Measurements from ENCODE around the gene NOPCHAP1.

Gene NOPCHAP1

GRCh38 chr12:104991565-104992128 is 5.5 kb downstream of the NOPCHAP1 start:
- Histone ChIP-seq H4K8ac (ENCODE audit: low read depth, low read length) (no peak overlapping the region), H2BK5ac (ENCODE audit: low read length) (no peak overlapping the region), H3K36me3 (replicated peaks in 1 of 2; ENCODE audit: control insufficient read depth in 2 of 2, insufficient read depth in 2 of 2, low read length in 2 of 2) (peaks cover 13 to 91% of the 10 kb centered on the region in 2 donors), H4K91ac (ENCODE audit: low read depth, low read length, poor library complexity) (no peak overlapping the region), H3K9me3 (replicated peaks in 1 of 2; ENCODE audit: control insufficient read depth in 2 of 2, insufficient read depth in 1 of 2, low read depth in 1 of 2, low read length in 2 of 2) (peaks cover 0 to 21% of the 10 kb centered on the region in 2 donors), H2BK12ac (ENCODE audit: low read length) (no peak overlapping the region), H3K27ac (replicated peaks; ENCODE audit: low read length) (no peak overlapping the region), H2BK15ac (ENCODE audit: low read length) (no peak overlapping the region), H3K4ac (ENCODE audit: low read length) (no peak overlapping the region), H2AFZ (ENCODE audit: low read length) (no peak overlapping the region), H3K23ac (ENCODE audit: low read depth, low read length, poor library complexity) (no peak overlapping the region), H2AK5ac (ENCODE audit: low read depth, low read length) (no peak overlapping the region), H2BK120ac (ENCODE audit: low read depth, low read length) (no peak overlapping the region), H3K18ac (ENCODE audit: low read length) (no peak overlapping the region), H3K4me2 (ENCODE audit: insufficient read depth, low read length, poor library complexity, severe bottlenecking) (no peak overlapping the region), H3K14ac (ENCODE audit: low read length) (no peak overlapping the region), H3K27me3 (ENCODE audit: control insufficient read depth in 3 of 3, insufficient read depth in 3 of 3, low read depth in 1 of 3, low read length in 3 of 3) (no peaks in the 10 kb centered on the region), H3K4me1 (ENCODE audit: control insufficient read depth in 2 of 2, insufficient read depth in 1 of 2, low read depth in 1 of 2, low read length in 2 of 2) (peaks cover 0 to 9% of the 10 kb centered on the region in 2 donors), H3K79me1 (ENCODE audit: low read depth, low read length) (peaks cover 4% of the 10 kb centered on the region), H3K9ac (ENCODE audit: low read depth, low read length, poor library complexity) (no peak overlapping the region), H3K4me3 (ENCODE audit: low read length in 2 of 2) (no peak overlapping the region)
- DNase-seq (ENCODE audit: low spot score): no peak
- WGBS, 2 donors (ENCODE audit: extremely low coverage in 2 of 2, insufficient read length in 2 of 2, insufficient replicate concordance in 1 of 2): no CpG with 5 or more reads among the region's 3 CpGs

DNA sequence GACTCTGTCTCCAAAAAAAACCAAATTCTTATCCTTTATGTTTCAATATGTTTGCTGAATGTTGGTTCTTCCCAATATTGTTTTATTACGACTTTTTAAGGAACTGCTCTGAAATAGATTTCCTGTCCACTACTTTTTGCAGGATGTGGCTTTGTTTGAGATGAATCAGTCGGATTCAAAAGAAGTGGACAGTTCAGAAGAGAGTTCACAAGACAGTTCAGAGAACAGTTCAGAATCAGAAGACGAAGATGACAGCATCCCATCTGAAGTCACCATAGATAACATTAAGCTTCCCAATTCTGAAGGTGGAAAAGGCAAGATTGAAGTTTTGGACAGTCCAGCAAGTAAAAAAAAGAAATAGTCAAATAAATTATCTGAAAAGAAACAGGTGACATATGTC is 8.2 kb downstream of the NOPCHAP1 start:
- no peak overlapping the region for H3K23ac ChIP-seq (ENCODE audit: low read depth, low read length, poor library complexity)
- H3K18ac ChIP-seq (ENCODE audit: low read length): no peak overlapping the region
- H3K79me1 ChIP-seq (ENCODE audit: low read depth, low read length): peaks cover 4% of the 10 kb centered on the region
- H4K91ac ChIP-seq (ENCODE audit: low read depth, low read length, poor library complexity): no peak overlapping the region
- peaks cover 0 to 8% of the 10 kb centered on the region in 2 donors for H3K9me3 ChIP-seq (replicated peaks in 1 of 2; ENCODE audit: control insufficient read depth in 2 of 2, insufficient read depth in 1 of 2, low read depth in 1 of 2, low read length in 2 of 2)
- no peak overlapping the region for H3K14ac ChIP-seq (ENCODE audit: low read length)
- no peak overlapping the region for H2BK12ac ChIP-seq (ENCODE audit: low read length)
- no peaks in the 10 kb centered on the region for H3K27me3 ChIP-seq (ENCODE audit: control insufficient read depth in 3 of 3, insufficient read depth in 3 of 3, low read depth in 1 of 3, low read length in 3 of 3)
- no peak overlapping the region for H2BK15ac ChIP-seq (ENCODE audit: low read length)
- no peak overlapping the region for H3K9ac ChIP-seq (ENCODE audit: low read depth, low read length, poor library complexity)
- H3K36me3 ChIP-seq (replicated peaks in 1 of 2; ENCODE audit: control insufficient read depth in 2 of 2, insufficient read depth in 2 of 2, low read length in 2 of 2): peaks cover 21 to 100% of the 10 kb centered on the region in 2 donors
- no peak overlapping the region for H3K4me3 ChIP-seq (ENCODE audit: low read length in 2 of 2)
- no peak overlapping the region for H3K4me2 ChIP-seq (ENCODE audit: insufficient read depth, low read length, poor library complexity, severe bottlenecking)
- no peak overlapping the region for H2AK5ac ChIP-seq (ENCODE audit: low read depth, low read length)
- WGBS, 2 donors (ENCODE audit: extremely low coverage in 2 of 2, insufficient read length in 2 of 2, insufficient replicate concordance in 1 of 2): no CpG with 5 or more reads among the region's 3 CpGs
- no peak overlapping the region for H4K8ac ChIP-seq (ENCODE audit: low read depth, low read length)
- DNase-seq (ENCODE audit: low spot score): no peak
- no peak overlapping the region for H2BK120ac ChIP-seq (ENCODE audit: low read depth, low read length)
- no peak overlapping the region for H2AFZ ChIP-seq (ENCODE audit: low read length)
- H3K27ac ChIP-seq (replicated peaks; ENCODE audit: low read length): no peak overlapping the region
- H3K4ac ChIP-seq (ENCODE audit: low read length): no peak overlapping the region
- no peak overlapping the region for H2BK5ac ChIP-seq (ENCODE audit: low read length)
- no peaks in the 10 kb centered on the region for H3K4me1 ChIP-seq (ENCODE audit: control insufficient read depth in 2 of 2, insufficient read depth in 1 of 2, low read depth in 1 of 2, low read length in 2 of 2)

DNA sequence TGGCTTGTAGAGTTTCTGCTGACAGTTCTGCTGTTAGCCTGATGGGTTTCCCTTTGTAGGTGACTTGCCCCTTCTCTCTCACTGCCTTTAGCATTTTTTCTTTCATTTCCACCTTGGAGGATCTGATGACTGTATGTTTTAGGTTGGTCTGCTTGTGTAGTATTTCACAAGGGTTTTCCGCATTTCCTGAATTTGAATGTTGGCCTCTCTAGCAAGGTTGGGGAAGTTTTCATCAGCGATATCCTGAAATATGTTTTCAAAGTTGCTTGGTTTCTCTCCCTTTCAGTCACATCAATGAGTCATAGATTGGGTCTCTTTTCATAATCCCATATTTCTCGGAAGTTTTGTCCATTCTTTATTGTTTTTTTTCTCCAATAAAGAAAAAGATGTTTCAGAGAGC is 11.4 kb downstream of the NOPCHAP1 start:
- Histone ChIP-seq H3K23ac (ENCODE audit: low read depth, low read length, poor library complexity) (no peak overlapping the region), H3K36me3 (replicated peaks in 1 of 2; ENCODE audit: control insufficient read depth in 2 of 2, insufficient read depth in 2 of 2, low read length in 2 of 2) (peaks cover 14 to 100% of the 10 kb centered on the region in 2 donors), H3K4me2 (ENCODE audit: insufficient read depth, low read length, poor library complexity, severe bottlenecking) (no peak overlapping the region), H3K9me3 (replicated peaks in 1 of 2; ENCODE audit: control insufficient read depth in 2 of 2, insufficient read depth in 1 of 2, low read depth in 1 of 2, low read length in 2 of 2) (peaks cover 0 to 6% of the 10 kb centered on the region in 2 donors), H2AFZ (ENCODE audit: low read length) (no peak overlapping the region), H2AK5ac (ENCODE audit: low read depth, low read length) (no peak overlapping the region), H3K4me1 (ENCODE audit: control insufficient read depth in 2 of 2, insufficient read depth in 1 of 2, low read depth in 1 of 2, low read length in 2 of 2) (no peaks in the 10 kb centered on the region), H2BK120ac (ENCODE audit: low read depth, low read length) (no peak overlapping the region), H3K9ac (ENCODE audit: low read depth, low read length, poor library complexity) (no peak overlapping the region), H4K8ac (ENCODE audit: low read depth, low read length) (no peak overlapping the region), H3K79me1 (ENCODE audit: low read depth, low read length) (no peaks in the 10 kb centered on the region), H3K4me3 (ENCODE audit: low read length in 2 of 2) (no peak overlapping the region), H3K18ac (ENCODE audit: low read length) (no peak overlapping the region), H2BK15ac (ENCODE audit: low read length) (no peak overlapping the region), H3K27ac (replicated peaks; ENCODE audit: low read length) (no peak overlapping the region), H3K27me3 (ENCODE audit: control insufficient read depth in 3 of 3, insufficient read depth in 3 of 3, low read depth in 1 of 3, low read length in 3 of 3) (no peaks in the 10 kb centered on the region), H3K4ac (ENCODE audit: low read length) (no peak overlapping the region), H2BK5ac (ENCODE audit: low read length) (no peak overlapping the region), H4K91ac (ENCODE audit: low read depth, low read length, poor library complexity) (no peak overlapping the region), H3K14ac (ENCODE audit: low read length) (no peak overlapping the region), H2BK12ac (ENCODE audit: low read length) (no peak overlapping the region)
- DNase-seq (ENCODE audit: low spot score): no peak
- WGBS, 2 donors (ENCODE audit: extremely low coverage in 2 of 2, insufficient read length in 2 of 2, insufficient replicate concordance in 1 of 2): no CpG with 5 or more reads among the region's 3 CpGs

DNA sequence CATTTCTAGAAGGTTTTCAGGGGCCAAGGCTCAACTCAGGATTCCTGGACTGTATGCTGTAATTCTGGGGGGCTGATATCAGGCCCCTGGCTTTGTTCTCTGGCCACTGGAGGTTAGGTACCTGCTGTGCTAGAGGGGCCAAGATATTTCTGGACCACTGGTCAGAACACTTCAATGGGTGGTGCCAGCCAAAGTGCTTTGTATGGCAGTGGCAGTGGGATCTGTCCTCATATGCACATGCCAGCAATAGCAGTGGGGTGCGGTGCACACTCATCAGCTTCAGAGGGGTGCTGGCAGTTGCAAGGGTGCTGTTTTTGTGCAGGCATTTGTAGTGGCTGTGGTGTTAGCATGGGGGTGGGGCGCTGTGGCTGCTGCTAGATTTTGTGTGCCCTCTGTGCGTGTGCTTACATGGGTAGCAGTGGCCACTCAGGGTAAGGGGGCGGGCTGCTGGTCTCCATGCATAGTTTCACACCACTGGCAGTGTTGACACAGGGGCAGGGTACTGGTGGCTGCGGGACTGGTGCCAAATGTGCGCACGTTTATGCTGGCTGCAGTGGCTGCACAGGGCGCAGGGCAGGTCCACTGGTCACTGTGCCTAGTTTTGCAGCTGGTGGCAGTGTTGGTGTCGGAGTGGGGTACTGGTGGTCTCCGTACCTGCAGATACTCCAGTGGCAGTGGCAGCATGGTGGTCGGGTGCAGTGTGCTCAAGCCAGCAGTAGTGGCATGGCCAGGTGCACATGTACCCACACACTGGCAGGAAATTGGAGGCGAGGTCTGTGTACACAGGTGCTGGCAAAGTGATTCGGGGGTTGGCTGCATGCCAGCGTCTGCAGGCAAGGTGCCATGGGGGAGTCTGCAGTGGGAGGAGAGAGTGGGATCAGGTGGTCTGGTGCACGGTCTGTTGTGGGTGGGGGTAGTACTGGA is 12.6 kb downstream of the NOPCHAP1 start:
- Histone ChIP-seq H2BK120ac (ENCODE audit: low read depth, low read length) (no peak overlapping the region), H3K79me1 (ENCODE audit: low read depth, low read length) (no peaks in the 10 kb centered on the region), H2BK12ac (ENCODE audit: low read length) (no peak overlapping the region), H3K36me3 (replicated peaks in 1 of 2; ENCODE audit: control insufficient read depth in 2 of 2, insufficient read depth in 2 of 2, low read length in 2 of 2) (peaks cover 19 to 100% of the 10 kb centered on the region in 2 donors), H3K27ac (replicated peaks; ENCODE audit: low read length) (no peak overlapping the region), H2BK15ac (ENCODE audit: low read length) (no peak overlapping the region), H3K23ac (ENCODE audit: low read depth, low read length, poor library complexity) (peak overlapping the region; percentile 8), H3K4me3 (ENCODE audit: low read length in 2 of 2) (no peak overlapping the region), H3K4me2 (ENCODE audit: insufficient read depth, low read length, poor library complexity, severe bottlenecking) (no peak overlapping the region), H2AFZ (ENCODE audit: low read length) (no peak overlapping the region), H2AK5ac (ENCODE audit: low read depth, low read length) (no peak overlapping the region), H4K8ac (ENCODE audit: low read depth, low read length) (no peak overlapping the region), H3K9ac (ENCODE audit: low read depth, low read length, poor library complexity) (peak overlapping the region; percentile 53), H3K4ac (ENCODE audit: low read length) (no peak overlapping the region), H3K27me3 (ENCODE audit: control insufficient read depth in 3 of 3, insufficient read depth in 3 of 3, low read depth in 1 of 3, low read length in 3 of 3) (no peaks in the 10 kb centered on the region), H3K9me3 (replicated peaks in 1 of 2; ENCODE audit: control insufficient read depth in 2 of 2, insufficient read depth in 1 of 2, low read depth in 1 of 2, low read length in 2 of 2) (peaks cover 2 to 11% of the 10 kb centered on the region in 2 donors), H4K91ac (ENCODE audit: low read depth, low read length, poor library complexity) (peak overlapping the region; percentile 17), H3K4me1 (ENCODE audit: control insufficient read depth in 2 of 2, insufficient read depth in 1 of 2, low read depth in 1 of 2, low read length in 2 of 2) (no peaks in the 10 kb centered on the region), H2BK5ac (ENCODE audit: low read length) (peak overlapping the region; percentile 76), H3K14ac (ENCODE audit: low read length) (peak overlapping the region; percentile 86), H3K18ac (ENCODE audit: low read length) (peak overlapping the region; percentile 67)
- DNase-seq (ENCODE audit: low spot score): no peak
- WGBS, 2 donors (ENCODE audit: extremely low coverage in 2 of 2, insufficient read length in 2 of 2, insufficient replicate concordance in 1 of 2): no CpG with 5 or more reads among the region's 15 CpGs

Data from neuronal stem cell (in vitro differentiated cells).